Activated T-helper 1 cell treated with anti-CD3 and anti-CD28 coated beads, Interleukin-12 subunit alpha, Interleukin-12 subunit beta, Interleukin-2, Interleukin-4 antibody, amounts not matched to agents 30 ng/mL and 10 ng/mL and 1 ng/mL, durations not matched to agents 14 hours and 24 hours and 36 hours (primary cell): Measurements from ENCODE around the gene KLHL36. TPM values are rescaled to one million over a fixed set of nuclear protein-coding genes. Genes with fewer than 3 reads are reported as not detected.
A peak's percentile ranks its signal among the peaks of the same experiment; 100 is the strongest.

Experiments
- DNase-seq: peaks from one replicate; pipeline ENCODE4 v3.0.0; 2021; ENCODE audit warnings: low spot score
- H3K27ac Mint-ChIP-seq: one replicate; pipeline ENCODE4 v1.8.0; 2021; ENCODE audit warnings: mild to moderate bottlenecking, mixed read lengths
- H3K27me3 Mint-ChIP-seq: one replicate; pipeline ENCODE4 v1.8.0; 2022; ENCODE audit warnings: mild to moderate bottlenecking, moderate library complexity, mixed read lengths; ENCODE audit not compliant: insufficient read depth
- H3K36me3 Mint-ChIP-seq: one replicate; pipeline ENCODE4 v1.8.0; 2021; ENCODE audit warnings: low read depth, mixed read lengths
- H3K4me1 Mint-ChIP-seq: one replicate; pipeline ENCODE4 v1.8.0; 2021; ENCODE audit warnings: low read depth, mixed read lengths
- H3K4me3 Mint-ChIP-seq: one replicate; pipeline ENCODE4 v1.8.0; 2021; ENCODE audit warnings: mild to moderate bottlenecking, moderate library complexity, mixed read lengths
- H3K9me3 Mint-ChIP-seq: one replicate; pipeline ENCODE4 v1.8.0; 2021; ENCODE audit warnings: mixed read lengths
- intact Hi-C: fragments of 100-400 bp; cut with micrococcal nuclease; formaldehyde crosslinking; loops from one replicate; pipeline ENCODE4 v1.15.1; 2024
- total RNA-seq: library from RNA; stranded (reverse); gene quantifications from 2 replicates; pipeline ENCODE4 v1.2.3, GENCODE V29; 2022

KLHL36 gene
- total RNA-seq, 1 donor from 2014 or later, result 39.3 TPM

DNA sequence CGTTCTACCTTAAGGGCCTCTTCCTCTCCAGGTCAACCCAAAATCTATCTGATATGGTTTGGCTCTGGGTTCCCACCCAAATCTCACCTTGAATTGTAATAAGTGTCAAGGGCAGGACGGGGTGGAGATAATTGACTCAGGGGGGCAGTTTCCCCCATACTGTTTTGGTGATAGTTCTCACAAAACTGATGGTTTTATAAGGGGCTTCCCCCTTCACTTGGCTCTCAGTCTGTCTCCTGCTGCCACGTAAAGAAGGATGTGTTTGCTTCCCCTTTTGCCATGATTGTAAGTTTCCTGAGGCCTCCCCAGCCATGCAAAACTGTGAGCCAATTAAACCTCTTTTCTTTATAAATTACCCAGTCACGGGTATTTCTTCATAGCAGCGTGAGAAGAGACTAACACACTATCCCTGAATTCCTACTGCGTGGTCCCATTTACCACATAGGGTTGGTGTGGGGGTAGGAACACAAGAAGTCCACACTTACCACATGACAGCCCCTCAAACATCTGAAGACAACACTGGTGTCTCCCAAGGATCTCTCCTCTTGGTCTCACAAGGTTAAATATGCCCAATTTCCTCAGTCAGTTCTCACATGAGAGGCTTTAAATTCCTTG, 38.6 kb upstream of the KLHL36 start:
- Mint-ChIP-seq H3K4me1 (peaks cover 94% of the 10 kb centered on the region), H3K27ac (peak overlapping the region; percentile 82), H3K36me3 (peaks cover 78% of the 10 kb centered on the region), H3K4me3 (peak overlapping the region; percentile 69), H3K9me3 (no peaks in the 10 kb centered on the region), H3K27me3 (no peaks in the 10 kb centered on the region)
- no peak for DNase-seq
- intact Hi-C loops, result loop anchor here (2.0 kb wide), 1 partner anchor 15 kb away; no protein-coding TSS in a partner anchor

DNA sequence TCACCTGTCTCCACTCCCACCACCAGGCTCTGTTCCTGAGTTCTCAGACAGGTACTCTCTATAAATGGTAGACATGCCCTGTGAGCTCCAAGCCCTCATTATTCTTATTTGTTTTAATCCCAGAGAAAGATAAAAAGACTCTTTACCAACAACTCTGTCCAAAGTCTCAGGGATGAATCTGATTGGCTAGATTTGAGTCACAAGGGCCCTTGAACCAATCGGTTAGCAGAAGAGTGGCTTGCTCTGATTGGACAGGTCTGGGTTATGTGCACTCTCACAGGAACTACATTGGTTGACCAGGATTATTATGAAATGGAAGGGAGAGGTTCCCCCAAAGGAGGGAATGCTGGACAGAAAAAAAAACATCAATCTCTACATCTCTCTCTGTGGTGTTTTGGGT, 37.9 kb upstream of the KLHL36 start:
- intact Hi-C loops, result no loop called here
- peak overlapping the region; percentile 69 for H3K27ac Mint-ChIP-seq
- peaks cover 80% of the 10 kb centered on the region for H3K36me3 Mint-ChIP-seq
- no peaks in the 10 kb centered on the region for H3K9me3 Mint-ChIP-seq
- H3K27me3 Mint-ChIP-seq, result no peaks in the 10 kb centered on the region
- no peak for DNase-seq
- H3K4me1 Mint-ChIP-seq, result peaks cover 94% of the 10 kb centered on the region
- peak overlapping the region; percentile 69 for H3K4me3 Mint-ChIP-seq

DNA sequence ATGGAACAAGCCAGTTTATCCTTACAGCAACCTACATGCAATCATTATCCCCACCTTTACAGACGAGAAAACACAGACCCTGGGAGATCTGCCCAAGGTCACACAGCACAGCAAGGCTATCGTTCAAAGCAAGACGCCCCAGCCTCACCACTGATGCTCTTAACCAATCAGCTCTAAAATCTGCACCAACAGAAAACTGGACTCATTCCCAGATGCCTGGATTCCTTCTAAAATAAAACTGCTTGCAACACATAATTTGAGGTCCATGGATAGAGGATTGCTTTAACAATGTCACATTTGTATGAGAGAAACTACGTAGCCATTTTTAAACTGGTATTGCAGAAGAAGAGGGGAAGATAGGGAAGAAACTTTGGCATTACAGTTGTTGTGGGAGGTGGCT, 37.3 kb upstream of the KLHL36 start:
- H3K9me3 Mint-ChIP-seq, result no peaks in the 10 kb centered on the region
- no peak for DNase-seq
- H3K4me3 Mint-ChIP-seq, result peak overlapping the region; percentile 69

DNA sequence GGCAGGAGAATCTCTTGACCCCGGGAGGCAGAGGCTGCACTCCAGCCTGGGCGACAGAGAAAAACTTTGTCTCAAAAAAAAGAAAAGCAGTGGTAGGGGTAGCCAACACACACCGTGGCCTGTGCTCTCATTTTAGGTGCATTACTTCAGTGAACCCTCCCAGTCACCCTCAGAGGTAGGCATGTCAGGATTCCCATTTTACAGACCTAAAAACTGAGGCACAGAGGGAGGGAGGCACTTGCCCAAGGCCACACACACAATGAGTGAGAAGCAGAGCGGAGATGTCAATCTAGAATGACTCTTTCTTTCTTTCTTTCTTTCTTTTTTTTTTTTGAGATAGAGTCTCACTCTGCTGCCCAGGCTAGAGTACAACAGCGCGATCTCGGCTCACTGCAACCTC, 35.6 kb upstream of the KLHL36 start:
- H3K27ac Mint-ChIP-seq, result no peak overlapping the region
- H3K9me3 Mint-ChIP-seq, result no peaks in the 10 kb centered on the region
- peak overlapping the region; percentile 96 for H3K4me3 Mint-ChIP-seq
- peaks cover 86% of the 10 kb centered on the region for H3K4me1 Mint-ChIP-seq
- intact Hi-C loops, result no loop called here
- H3K27me3 Mint-ChIP-seq, result no peaks in the 10 kb centered on the region
- H3K36me3 Mint-ChIP-seq, result peaks cover 75% of the 10 kb centered on the region
- DNase-seq, result no peak

More for the DNA sequence above, 37.3 kb upstream of the KLHL36 start:
- Mint-ChIP-seq H3K27me3 (no peaks in the 10 kb centered on the region), H3K4me1 (peaks cover 94% of the 10 kb centered on the region), H3K36me3 (peaks cover 80% of the 10 kb centered on the region), H3K27ac (peak overlapping the region; percentile 69)
- intact Hi-C loops, result no loop called here

GRCh38 chr16:84613408-84614072, 34.8 kb upstream of the KLHL36 start:
- H3K4me3 Mint-ChIP-seq, result peak overlapping the region; percentile 96
- no peaks in the 10 kb centered on the region for H3K9me3 Mint-ChIP-seq
- H3K4me1 Mint-ChIP-seq, result peaks cover 78% of the 10 kb centered on the region
- no peaks in the 10 kb centered on the region for H3K27me3 Mint-ChIP-seq
- no peak for DNase-seq
- H3K27ac Mint-ChIP-seq, result peak overlapping the region; percentile 88
- intact Hi-C loops, result no loop called here
- H3K36me3 Mint-ChIP-seq, result peaks cover 69% of the 10 kb centered on the region

DNA sequence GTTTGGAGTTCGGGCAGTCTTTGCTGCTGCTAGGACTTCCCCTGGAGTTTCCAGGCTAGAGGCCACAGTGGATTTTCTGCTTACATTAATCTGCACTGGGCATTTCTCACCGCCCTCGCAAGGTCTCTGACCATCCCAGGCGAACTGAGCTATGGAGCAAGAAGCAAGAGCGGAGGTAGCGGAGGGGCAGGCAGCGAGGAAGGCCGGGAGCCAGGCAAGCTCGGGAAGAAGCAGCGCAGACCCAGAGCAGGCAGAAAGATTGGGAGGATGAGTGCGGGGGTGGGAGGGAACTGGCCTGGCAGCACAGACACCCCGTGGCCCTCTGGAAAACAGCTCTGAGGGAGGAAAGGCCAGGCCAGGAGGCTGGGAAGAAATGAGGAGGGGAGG, 34.2 kb upstream of the KLHL36 start:
- no peaks in the 10 kb centered on the region for H3K27me3 Mint-ChIP-seq
- peaks cover 69% of the 10 kb centered on the region for H3K36me3 Mint-ChIP-seq

DNA sequence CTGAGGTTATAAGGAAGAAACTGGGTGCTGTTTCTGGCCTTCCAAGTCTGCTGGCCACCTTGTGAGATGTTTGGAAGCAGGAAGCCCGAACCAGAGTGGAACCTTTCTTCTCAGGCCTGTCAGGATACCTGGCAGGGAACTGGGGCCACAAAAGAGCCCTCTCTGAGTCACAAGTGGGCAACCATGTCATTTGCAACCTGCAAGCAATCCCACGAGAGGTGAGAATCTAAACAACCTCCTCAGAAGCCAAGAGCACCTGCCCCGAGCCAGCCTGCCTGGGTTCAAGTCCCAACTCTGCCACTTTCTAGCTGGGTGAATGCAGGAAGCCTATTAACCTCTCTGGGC, 33.7 kb upstream of the KLHL36 start:
- peaks cover 64% of the 10 kb centered on the region for H3K36me3 Mint-ChIP-seq
- peaks cover 75% of the 10 kb centered on the region for H3K4me1 Mint-ChIP-seq
- H3K4me3 Mint-ChIP-seq, result peak overlapping the region; percentile 96
- no peaks in the 10 kb centered on the region for H3K9me3 Mint-ChIP-seq
- intact Hi-C loops, result no loop called here
- no peaks in the 10 kb centered on the region for H3K27me3 Mint-ChIP-seq
- peak overlapping the region; percentile 77 for H3K27ac Mint-ChIP-seq
- no peak for DNase-seq

More for the DNA sequence above, 34.2 kb upstream of the KLHL36 start:
- intact Hi-C loops, result no loop called here
- H3K4me1 Mint-ChIP-seq, result peaks cover 77% of the 10 kb centered on the region
- peak overlapping the region; percentile 88 for H3K27ac Mint-ChIP-seq
- no peak for DNase-seq
- peak overlapping the region; percentile 96 for H3K4me3 Mint-ChIP-seq
- no peaks in the 10 kb centered on the region for H3K9me3 Mint-ChIP-seq

DNA sequence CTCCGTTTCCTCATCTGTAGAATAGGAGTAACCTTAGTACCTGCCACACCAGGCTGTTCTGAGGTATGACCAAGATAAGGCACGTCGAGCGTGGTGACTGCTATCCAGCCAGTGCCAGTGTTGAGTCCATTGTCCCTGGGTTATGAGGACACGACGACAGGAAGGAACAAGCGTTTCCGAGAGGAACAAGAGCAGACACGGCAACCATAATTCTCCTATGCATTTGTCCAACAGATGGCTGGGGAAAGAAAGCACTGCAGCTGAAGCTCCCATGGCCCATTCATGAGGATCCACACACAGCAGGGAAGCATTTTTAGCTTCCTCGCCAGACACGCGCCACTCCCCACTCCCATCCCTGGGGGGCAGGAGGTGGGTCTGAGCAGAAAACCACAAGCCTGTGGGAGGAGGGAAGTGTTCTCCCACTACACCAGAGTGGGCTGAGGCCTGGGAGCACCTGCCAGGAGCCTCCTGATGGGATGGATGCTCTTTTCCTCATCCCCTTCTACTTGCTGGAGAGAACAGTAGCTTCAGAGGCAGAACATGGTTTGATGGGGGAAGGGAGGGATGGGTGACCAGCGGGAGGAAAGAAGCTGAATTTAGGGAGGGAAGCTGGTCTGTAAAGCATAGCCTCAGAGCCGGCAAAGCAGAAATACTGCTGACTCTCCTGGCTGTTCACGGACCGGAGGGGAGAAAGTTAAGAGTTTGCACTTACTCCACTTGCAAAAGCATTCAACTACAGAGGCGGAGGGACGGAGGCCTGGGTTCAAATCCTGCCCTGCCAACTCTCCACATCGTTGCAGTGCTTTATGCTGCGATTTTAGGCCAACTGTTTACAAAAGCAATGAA, 33.1 kb upstream of the KLHL36 start:
- Mint-ChIP-seq H3K27ac (peak overlapping the region; percentile 77), H3K4me1 (peaks cover 69% of the 10 kb centered on the region), H3K27me3 (peaks cover 2% of the 10 kb centered on the region), H3K36me3 (peaks cover 58% of the 10 kb centered on the region), H3K9me3 (no peaks in the 10 kb centered on the region), H3K4me3 (peak overlapping the region; percentile 96)
- no peak for DNase-seq
- intact Hi-C loops, result no loop called here

GRCh38 chr16:84616515-84616914, 31.8 kb upstream of the KLHL36 start:
- H3K36me3 Mint-ChIP-seq, result peaks cover 45% of the 10 kb centered on the region
- H3K4me3 Mint-ChIP-seq, result peak overlapping the region; percentile 96
- H3K4me1 Mint-ChIP-seq, result peaks cover 59% of the 10 kb centered on the region
- no peaks in the 10 kb centered on the region for H3K9me3 Mint-ChIP-seq
- DNase-seq, result no peak
- H3K27me3 Mint-ChIP-seq, result peaks cover 2% of the 10 kb centered on the region
- intact Hi-C loops, result loop anchor here (1.0 kb wide), 2 partner anchors 8 to 63 kb away; no protein-coding TSS in a partner anchor
- H3K27ac Mint-ChIP-seq, result peak overlapping the region; percentile 84

GRCh38 chr16:84617041-84617790, 31.1 kb upstream of the KLHL36 start:
- peak overlapping the region; percentile 96 for H3K4me3 Mint-ChIP-seq
- peak overlapping the region; percentile 84 for H3K27ac Mint-ChIP-seq
- peaks cover 2% of the 10 kb centered on the region for H3K27me3 Mint-ChIP-seq
- peaks cover 59% of the 10 kb centered on the region for H3K4me1 Mint-ChIP-seq
- no peaks in the 10 kb centered on the region for H3K9me3 Mint-ChIP-seq
- peaks cover 38% of the 10 kb centered on the region for H3K36me3 Mint-ChIP-seq
- intact Hi-C loops, result loop anchor here (1.0 kb wide), 1 partner anchor 68 kb away; no protein-coding TSS in a partner anchor
- DNase-seq, result peak; percentile 37

DNA sequence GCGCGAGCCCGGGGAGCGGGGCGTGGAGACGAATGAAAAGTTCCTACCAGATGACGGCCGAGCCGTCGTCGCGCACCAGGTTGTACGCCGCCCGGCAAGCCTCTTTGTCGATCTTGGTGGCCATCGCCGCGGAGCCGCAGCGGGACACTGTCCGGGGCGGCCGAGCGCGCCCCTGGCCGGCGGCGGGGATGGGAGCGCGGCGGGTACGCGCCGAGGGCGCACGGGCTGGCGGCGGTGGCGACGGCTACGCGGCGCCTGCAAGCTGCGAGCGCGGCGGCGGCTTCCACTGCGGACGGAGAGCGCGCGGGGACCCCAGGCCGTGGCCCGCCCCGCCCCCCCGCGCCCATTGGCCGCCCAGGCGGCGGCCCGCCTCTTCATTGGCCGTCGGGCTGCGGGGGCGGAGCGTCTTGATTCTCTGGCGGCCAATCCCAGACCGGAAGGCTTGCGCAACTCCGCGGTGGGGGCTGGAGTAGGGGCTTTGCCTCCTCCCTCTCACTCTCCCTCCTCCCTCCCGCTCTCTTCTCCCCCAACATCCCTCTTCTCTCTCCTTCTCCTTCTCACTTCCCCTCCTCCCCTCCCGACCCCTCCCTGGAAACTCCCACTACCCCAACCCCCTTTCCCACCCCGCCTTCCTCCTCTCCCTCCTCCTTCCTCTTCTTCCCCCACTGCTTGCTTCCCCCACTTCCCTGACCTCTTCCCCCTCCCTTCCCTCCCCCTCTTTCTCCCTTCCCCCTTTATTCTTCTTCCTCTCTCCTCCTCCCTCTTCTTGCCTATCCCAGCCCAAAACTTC, 30.3 kb upstream of the KLHL36 start, which contains the start of gene COTL1:
Gene COTL1, minus strand, starts transcription at position 288 of the 790 bp plus-strand sequence. Its CDS starts 164 bp downstream, at position 124.
- Mint-ChIP-seq H3K27ac (peak within 1 kb of the TSS; percentile 84), H3K27me3 (peaks cover 2% of the 10 kb centered on the region), H3K9me3 (no peaks in the 10 kb centered on the region), H3K4me3 (peak within 1 kb of the TSS; percentile 96), H3K4me1 (peaks cover 62% of the 10 kb centered on the region), H3K36me3 (peaks cover 33% of the 10 kb centered on the region)
- DNase-seq, result peak; percentile 92
- intact Hi-C loops, result loop anchor here (1.0 kb wide), 4 partner anchors 18 to 112 kb away; no protein-coding TSS in a partner anchor
